K562 (cell line): ENCODE results near the gene FOXA3. TPM values are rescaled to one million over a fixed set of nuclear protein-coding genes. Genes with fewer than 3 reads are reported as not detected.

Experiments used
- ATAC-seq: fragments of 200-7000 bp; cut with Tn5 transposase; 3 replicates; pipeline ENCODE4 v1.9.1; 2020; ENCODE audit warnings: moderate library complexity
- BruUV-seq: library from RNA; stranded (reverse); fragments of 400-500 nt; replicated peaks from 2 replicates; lab custom pipeline; 2021; lab: Mats Ljungman, UMichigan
- CTCF ChIA-PET: fragments of 300-600 bp; formaldehyde crosslinking; extraction: SDS; loops from one replicate; lab custom pipeline; 2021; ENCODE audit warnings: low intra/inter-chr PET ratio; lab: Yijun Ruan, JAX
- POLR2A ChIA-PET: fragments of 300-600, 350-650 bp; sonication (Branson Sonifier 250); formaldehyde crosslinking; extraction: SDS; loops from one replicate; lab custom pipeline; 2021; ENCODE audit warnings: antibody characterized with exemption, inconsistent platforms; lab: Yijun Ruan, JAX
- DNase-seq, 4 experiments: peaks; one replicate each; pipeline versions ENCODE4 v3.0.0 to v3.0.0-alpha.2; 2011 to 2018; ENCODE audit warnings: low spot score in 3 of 4, mixed read lengths in 3 of 4; ENCODE audit errors: extremely low read depth in 1 of 4
- FAIRE-seq: peaks from 2 replicates; lab custom pipeline; 2011; peaks lifted over from hg19 to GRCh38; lab: Jason Lieb, UNC
- H2AFZ ChIP-seq: 2 replicates; pipeline ENCODE4 v1.6.0; 2011; ENCODE audit warnings: low read depth, low read length, control low read depth, inconsistent platforms
- H3K27ac ChIP-seq: fragments of 200-600 bp; 3 replicates; pipeline ENCODE4 v1.8.0; 2011; ENCODE audit warnings: low read depth, mild to moderate bottlenecking, control low read depth, inconsistent platforms, low read length, moderate library complexity, mixed read lengths; ENCODE audit errors: extremely low read depth
- H3K27me3 ChIP-seq, 2 experiments: fragments of 300-600 bp in 1 of 2; 2 replicates in 1 of 2; 3 replicates in 1 of 2; pipeline versions ENCODE4 v1.6.0 to v1.8.0; 2011; ENCODE audit warnings: inconsistent platforms in 2 of 2, low read length in 2 of 2, mild to moderate bottlenecking in 1 of 2, mixed read lengths in 1 of 2, moderate library complexity in 1 of 2; ENCODE audit not compliant: control insufficient read depth in 2 of 2, insufficient read depth in 2 of 2
- H3K36me3 ChIP-seq: fragments of 300-600 bp; 3 replicates; pipeline ENCODE4 v1.8.0; 2011; ENCODE audit warnings: mild to moderate bottlenecking, low read length, inconsistent platforms; ENCODE audit not compliant: control insufficient read depth, insufficient read depth
- H3K4me1 ChIP-seq, 2 experiments: fragments of 200-600 bp in 1 of 2; replicated peaks in 1 of 2; 2 replicates in 1 of 2; 3 replicates in 1 of 2; pipeline versions ENCODE4 v1.5.1 to v1.8.0; 2011; ENCODE audit warnings: inconsistent platforms in 2 of 2, low read length in 2 of 2, mild to moderate bottlenecking in 1 of 2, mixed read lengths in 1 of 2, moderate library complexity in 1 of 2; ENCODE audit not compliant: control insufficient read depth in 2 of 2, insufficient read depth in 2 of 2
- H3K4me2 ChIP-seq: 2 replicates; pipeline ENCODE4 v1.6.1; 2011; ENCODE audit warnings: low read length, control low read depth, inconsistent platforms, mixed read lengths; ENCODE audit not compliant: insufficient read depth
- H3K4me3 ChIP-seq: fragments of 200-600 bp; sonication (generic), shearing (Covaris generic); 2 replicates; pipeline ENCODE4 v1.5.1; 2016; ENCODE audit warnings: control low read depth, inconsistent platforms
- H3K79me2 ChIP-seq: fragments of 200-600 bp; 3 replicates; pipeline ENCODE4 v1.8.0; 2011; ENCODE audit warnings: low read length, inconsistent platforms; ENCODE audit not compliant: control insufficient read depth, insufficient read depth
- H3K9ac ChIP-seq, 2 experiments: 2 replicates each; pipeline versions ENCODE4 v1.6.0 to v1.6.1; 2011; ENCODE audit warnings: low read depth in 2 of 2, low read length in 2 of 2, control low read depth in 1 of 2, inconsistent platforms in 1 of 2, mild to moderate bottlenecking in 1 of 2, mixed read lengths in 1 of 2; ENCODE audit not compliant: insufficient read depth in 1 of 2
- H3K9me1 ChIP-seq: one replicate; pipeline ENCODE4 v1.6.0; 2011; ENCODE audit warnings: inconsistent platforms, mild to moderate bottlenecking, low read length, moderate library complexity; ENCODE audit not compliant: control insufficient read depth, insufficient read depth
- H3K9me3 ChIP-seq: replicated peaks from 2 replicates; pipeline ENCODE4 v1.5.1; 2011; ENCODE audit warnings: low read depth, low read length, inconsistent platforms; ENCODE audit not compliant: control insufficient read depth, insufficient read depth
- H4K20me1 ChIP-seq: replicated peaks from 2 replicates; pipeline ENCODE4 v1.6.1; 2011; ENCODE audit warnings: low read length, inconsistent platforms, mixed read lengths; ENCODE audit not compliant: control insufficient read depth, insufficient read depth
- POLR2G ChIP-seq: fragments of 200-400 bp; formaldehyde crosslinking; IDR thresholded peaks from 2 replicates; pipeline ENCODE4 v1.6.1; 2017; ENCODE audit warnings: low read depth, mild to moderate bottlenecking, antibody characterized with exemption, low read length, moderate library complexity
- whole genome bisulfite sequencing: fragments of 100-300 bp; shearing (Covaris generic); methylation state at CpG from one replicate; pipeline ENCODE4 v1.1.6; 2016; ENCODE audit warnings: low coverage, mixed read lengths; ENCODE audit not compliant: insufficient coverage; ENCODE audit errors: missing lambda C conversion rate; 5-methylcytosine and 5-hydroxymethylcytosine counted together
- in situ Hi-C: fragments of 300-500 bp; cut with MboI; formaldehyde crosslinking; loops from 4 replicates; pipeline ENCODE4 v1.15.0; 2018; ENCODE audit warnings: inconsistent platforms, mixed read lengths
- intact Hi-C: fragments of 100-400 bp; cut with micrococcal nuclease; formaldehyde crosslinking; loops from 2 replicates; pipeline ENCODE4 v1.14.2; 2022
- polyA plus RNA-seq, 8 experiments: library from polyadenylated mRNA; depleted of rRNA in 4 of 8; stranded (reverse) in 5 of 8; unstranded in 3 of 8; fragments of >200 nt; fragmentation: Nextera tagmentation in 2 of 8; fragmentation: Illumina TruSeq in 1 of 8; extraction: Ambion mirVana in 2 of 8; extraction: Trizol in 1 of 8; gene quantifications; 2 replicates each; pipeline versions ENCODE4 v1.2.1 to v1.2.3, GENCODE V29; 2011 to 2014; ENCODE audit warnings: inconsistent platforms in 1 of 8, missing spikeins in 1 of 8
- total RNA-seq, 7 experiments: library from RNA; depleted of rRNA in 6 of 7; stranded (reverse); fragments of >200 nt in 6 of 7; fragmentation: Illumina TruSeq in 2 of 7; extraction: Trizol in 2 of 7; gene quantifications; 2 replicates each; pipeline versions ENCODE4 v1.2.1 to v1.2.3, GENCODE V29; 2011 to 2021; ENCODE audit warnings: low replicate concordance in 1 of 7
- TF ChIP-seq, protein P1 (sequence below), 2 experiments: fragments of 450-650 bp in 1 of 2; sonication (generic) in 1 of 2; formaldehyde crosslinking in 1 of 2; IDR thresholded peaks in 1 of 2; conservative IDR thresholded peaks in 1 of 2; 2 replicates each; pipeline versions ENCODE4 v1.6.1 to v1.8.1; 2016 to 2023; ENCODE audit warnings: mild to moderate bottlenecking in 2 of 2, moderate library complexity in 2 of 2, inconsistent platforms in 1 of 2, missing genetic modification reagents in 1 of 2

Gene FOXA3
- total and polyA plus RNA-seq, 9 of the 15 experiments (the other 6 are each of a cell fraction or from before 2014, with no cell fraction given) = 1.3 to 15.5 (median 4.7) TPM

- DNase-seq = no peak
- H2AFZ ChIP-seq = no peak overlapping the region
- POLR2A ChIA-PET = interaction anchor here (0.6 to 1.7 kb wide), 6 partner anchors 9 to 137 kb away, joined by 3 to 5 read pairs (median 3); no protein-coding TSS in a partner anchor
- no TSS peak for BruUV-seq
- no peak overlapping the region; a peak in 1 of 4 replicates for H3K9ac ChIP-seq
- no peak for ATAC-seq
- no peaks in the 10 kb centered on the region for H3K27me3 ChIP-seq
- in situ Hi-C loops (no loop called here), intact Hi-C loops (no loop called here)
- TF ChIP-seq, protein P1, sequence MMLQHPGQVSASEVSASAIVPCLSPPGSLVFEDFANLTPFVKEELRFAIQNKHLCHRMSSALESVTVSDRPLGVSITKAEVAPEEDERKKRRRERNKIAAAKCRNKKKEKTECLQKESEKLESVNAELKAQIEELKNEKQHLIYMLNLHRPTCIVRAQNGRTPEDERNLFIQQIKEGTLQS (IDR thresholded peaks at IDR 0.05) = no peak
- TF ChIP-seq, protein P1 (CRISPR knock-in tag; conservative IDR thresholded peaks at IDR 0.05) = no peak
- TF ChIP-seq POLR2G = peak; percentile 44
- H3K9me3 ChIP-seq = no peaks in the 10 kb centered on the region
- H3K4me1 ChIP-seq = peaks cover 0 to 3% of the 10 kb centered on the region in 2 experiments; a peak in 1 of 5 replicates
- no peaks in the 10 kb centered on the region for H4K20me1 ChIP-seq
- peaks cover 6% of the 10 kb centered on the region for H3K9me1 ChIP-seq
- no peak overlapping the region for H3K4me3 ChIP-seq
- WGBS = 85% methylated on average over 21 of the region's 22 CpGs
- H3K27ac ChIP-seq = no peak overlapping the region
- H3K4me2 ChIP-seq = no peak overlapping the region
- FAIRE-seq = no peak
- H3K36me3 ChIP-seq = peaks cover 93% of the 10 kb centered on the region; the same call in 2 of the 3 replicates
- H3K79me2 ChIP-seq = no peaks in the 10 kb centered on the region
- CTCF ChIA-PET = no interaction called here
These were observed 37.9 kb upstream of the FOXA3 start for GRCh38 chr19:45825917-45826893.
